HepG2 (cell line): ENCODE data around the gene GRIK3. TPM values are rescaled to one million over a fixed set of nuclear protein-coding genes. Genes with fewer than 3 reads are reported as not detected.
"Not testable (repeated sequence)": the region's sequence is repeated elsewhere in the genome, so short reads cannot be mapped to it uniquely, and the experiment has no call there.

ENCODE experiments used
- ATAC-seq: fragments of 200-7000 bp; cut with Tn5 transposase; 3 replicates; pipeline ENCODE4 v1.9.1; 2020; ENCODE audit warnings: mild to moderate bottlenecking, moderate library complexity
- BruUV-seq: library from RNA; stranded (reverse); fragments of 400-500 nt; replicated peaks from 2 replicates; lab custom pipeline; 2021; lab: Mats Ljungman, UMichigan
- CTCF ChIA-PET: fragments of 300-600 bp; formaldehyde crosslinking; extraction: SDS; loops from one replicate; lab custom pipeline; 2021; ENCODE audit warnings: low total read pairs, inconsistent platforms, low intra/inter-chr PET ratio; lab: Yijun Ruan, JAX
- POLR2A ChIA-PET: fragments of 350-600 bp; sonication (Branson Sonifier 250); formaldehyde crosslinking; loops from one replicate; lab custom pipeline; 2020; ENCODE audit warnings: antibody characterized with exemption, inconsistent platforms; lab: Yijun Ruan, JAX
- DNase-seq: peaks from one replicate; pipeline ENCODE4 v3.0.0-alpha.2; 2015; ENCODE audit warnings: low spot score
- FAIRE-seq: peaks from 3 replicates; lab custom pipeline; 2011; peaks lifted over from hg19 to GRCh38; lab: Jason Lieb, UNC
- H2AFZ ChIP-seq: one replicate; pipeline ENCODE4 v1.6.1; 2011; ENCODE audit warnings: low read length, inconsistent platforms
- H3K27ac ChIP-seq: fragments of 300-600 bp; 3 replicates; pipeline ENCODE4 v1.8.0; 2011; ENCODE audit warnings: mixed run types, mild to moderate bottlenecking, mixed read lengths, low read length, inconsistent platforms; ENCODE audit not compliant: insufficient read depth; ENCODE audit errors: extremely low read length
- H3K27me3 ChIP-seq, 2 experiments: fragments of 200-600 bp in 1 of 2; 2 replicates in 1 of 2; 3 replicates in 1 of 2; pipeline versions ENCODE4 v1.6.0 to v1.8.0; 2011; ENCODE audit warnings: low read length in 2 of 2, mild to moderate bottlenecking in 2 of 2, moderate library complexity in 2 of 2, inconsistent platforms in 1 of 2; ENCODE audit not compliant: insufficient read depth in 2 of 2, control insufficient read depth in 1 of 2
- H3K36me3 ChIP-seq, 2 experiments: fragments of 200-600 bp in 1 of 2; replicated peaks in 1 of 2; 2 replicates in 1 of 2; 3 replicates in 1 of 2; pipeline versions ENCODE4 v1.5.1 to v1.8.0; 2011; ENCODE audit warnings: low read length in 2 of 2, inconsistent platforms in 1 of 2; ENCODE audit not compliant: insufficient read depth in 2 of 2, control insufficient read depth in 1 of 2
- H3K4me1 ChIP-seq: 2 replicates; pipeline ENCODE4 v1.5.1; 2012; ENCODE audit warnings: low read length, inconsistent platforms; ENCODE audit not compliant: insufficient read depth
- H3K4me2 ChIP-seq: 2 replicates; pipeline ENCODE4 v1.6.0; 2011; ENCODE audit warnings: low read depth, low read length, inconsistent platforms
- H3K4me3 ChIP-seq, 3 experiments: fragments of 200-600 bp in 1 of 3; sonication (generic), shearing (Covaris generic) in 1 of 3; replicated peaks in 1 of 3; 2 replicates each; pipeline ENCODE4 v1.5.1; 2011 to 2016; ENCODE audit warnings: low read length in 3 of 3, inconsistent platforms in 2 of 3, low read depth in 2 of 3, mild to moderate bottlenecking in 2 of 3, control low read depth in 1 of 3, mixed read lengths in 1 of 3; ENCODE audit not compliant: insufficient read depth in 1 of 3
- H3K79me2 ChIP-seq: one replicate; pipeline ENCODE4 v1.6.1; 2011; ENCODE audit warnings: low read length, inconsistent platforms; ENCODE audit not compliant: insufficient read depth
- H3K9ac ChIP-seq: 2 replicates; pipeline ENCODE4 v1.6.0; 2011; ENCODE audit warnings: mild to moderate bottlenecking, low read depth, low read length, inconsistent platforms; ENCODE audit not compliant: insufficient read depth
- H3K9me3 ChIP-seq: 2 replicates; pipeline ENCODE4 v1.5.1; 2012; ENCODE audit warnings: mild to moderate bottlenecking, low read length
- H4K20me1 ChIP-seq: 2 replicates; pipeline ENCODE4 v1.6.0; 2011; ENCODE audit warnings: inconsistent platforms, mild to moderate bottlenecking, low read length, moderate library complexity; ENCODE audit not compliant: insufficient read depth
- CTCF ChIP-seq: sonication (generic); formaldehyde crosslinking; IDR thresholded peaks from 2 replicates; pipeline ENCODE4 v1.5.0; 2020; ENCODE audit warnings: mild to moderate bottlenecking, missing genetic modification reagents, moderate library complexity
- GATAD1 ChIP-seq: IDR thresholded peaks from 2 replicates; pipeline ENCODE4 v1.6.1; 2016; ENCODE audit warnings: missing genetic modification reagents, missing compliant biosample characterization
- KLF13 ChIP-seq: sonication (generic); formaldehyde crosslinking; IDR thresholded peaks from 2 replicates; pipeline ENCODE4 v1.4.0; 2020; ENCODE audit warnings: mild to moderate bottlenecking, missing genetic modification reagents
- MAFF ChIP-seq: IDR thresholded peaks from 2 replicates; pipeline ENCODE4 v1.6.1; 2011; ENCODE audit warnings: low read depth, low read length, improper control_type of control experiment
- NAIF1 ChIP-seq: sonication (generic); formaldehyde crosslinking; IDR thresholded peaks from 2 replicates; pipeline ENCODE4 v1.5.0; 2020; ENCODE audit warnings: mild to moderate bottlenecking, missing genetic modification reagents, borderline replicate concordance
- YEATS2 ChIP-seq: sonication (generic); formaldehyde crosslinking; IDR thresholded peaks from 2 replicates; pipeline ENCODE4 v1.4.0; 2020; ENCODE audit warnings: missing genetic modification reagents, borderline replicate concordance
- ZFP82 ChIP-seq: sonication (generic); formaldehyde crosslinking; IDR thresholded peaks from 2 replicates; pipeline ENCODE4 v1.5.1; 2020; ENCODE audit warnings: mild to moderate bottlenecking, missing genetic modification reagents, borderline replicate concordance
- ZNF292 ChIP-seq: sonication (generic); formaldehyde crosslinking; IDR thresholded peaks from 2 replicates; pipeline ENCODE4 v1.8.1; 2022; ENCODE audit warnings: mild to moderate bottlenecking, low read depth, missing genetic modification reagents, borderline replicate concordance
- ZNF431 ChIP-seq: sonication (generic); formaldehyde crosslinking; IDR thresholded peaks from 2 replicates; pipeline ENCODE4 v1.9.0; 2022; ENCODE audit warnings: missing genetic modification reagents, low read depth, mild to moderate bottlenecking, borderline replicate concordance
- WGBS: methylation state at CpG from one replicate; pipeline ENCODE4 v1.1.6; 2017; ENCODE audit warnings: low lambda C conversion rate; 5-methylcytosine and 5-hydroxymethylcytosine counted together
- in situ Hi-C: cut with HindIII; loops from 2 replicates; pipeline ENCODE4 v1.10.0; 2017; ENCODE audit warnings: low pct_unique_long_range_greater_than_20kb; ENCODE audit not compliant: extremely low pct_ligation_motif_present
- intact Hi-C: fragments of 100-400 bp; cut with micrococcal nuclease; formaldehyde crosslinking; loops from one replicate; pipeline ENCODE4 v1.10.0; 2022; ENCODE audit not compliant: unreplicated experiment
- polyA plus RNA-seq, 8 experiments: library from polyadenylated mRNA; depleted of rRNA in 3 of 8; stranded (reverse) in 7 of 8; unstranded in 1 of 8; fragments of >200 nt; fragmentation: Illumina TruSeq in 4 of 8; extraction: Trizol in 4 of 8; gene quantifications; 2 replicates each; pipeline versions ENCODE4 v1.2.1 to v1.2.3, GENCODE V29; 2011 to 2016; ENCODE audit warnings: low read depth in 4 of 8, missing spikeins in 1 of 8, mixed read lengths in 1 of 8; ENCODE audit not compliant: insufficient read depth in 1 of 8
- total RNA-seq, 5 experiments: library from RNA; depleted of rRNA; stranded (reverse); fragments of >200 nt; fragmentation: Illumina TruSeq; extraction: Trizol; gene quantifications; 2 replicates each; pipeline ENCODE4 v1.2.3, GENCODE V29; 2016; ENCODE audit warnings: low read depth in 1 of 5
- TF ChIP-seq, protein P1 (sequence below): IDR thresholded peaks from 2 replicates; pipeline ENCODE4 v1.6.1; 2016; ENCODE audit warnings: low read depth, control low read depth
- TF ChIP-seq, protein P2 (sequence below): sonication (generic); formaldehyde crosslinking; IDR thresholded peaks from 2 replicates; pipeline ENCODE4 v1.8.1; 2023; ENCODE audit warnings: mild to moderate bottlenecking, inconsistent platforms, moderate library complexity, missing genetic modification reagents, borderline replicate concordance

GRIK3 gene
- total and polyA plus RNA-seq, 2 of the 13 experiments (the other 11 are each of a cell fraction or from before 2014, with no cell fraction given): not detected

DNA sequence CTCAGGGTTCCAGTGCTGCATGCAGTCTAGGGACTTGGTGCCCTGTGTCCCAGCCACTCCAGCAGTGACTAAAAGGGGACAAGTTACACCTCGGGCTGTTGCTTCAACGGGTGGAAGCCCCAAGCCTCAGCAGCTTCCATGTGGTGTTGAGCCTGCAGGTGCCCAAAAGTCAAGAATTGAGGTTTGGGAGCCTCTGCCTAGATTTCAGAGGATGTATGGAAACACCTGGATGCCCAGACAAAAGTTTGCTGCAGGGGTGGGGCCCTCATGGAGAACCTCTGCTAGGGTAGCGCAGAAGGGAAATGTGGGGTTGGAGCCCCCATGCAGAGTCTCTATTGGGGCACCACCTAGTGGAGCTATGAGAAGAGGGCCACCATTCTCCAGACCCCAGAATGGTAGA, 117.8 kb downstream of the GRIK3 start:
- CTCF ChIA-PET, in situ Hi-C loops, ATAC-seq, H4K20me1 ChIP-seq, H3K4me2 ChIP-seq, H3K79me2 ChIP-seq, POLR2A ChIA-PET: not testable (repeated sequence)
- H3K27me3 ChIP-seq: peaks cover 0 to 13% of the 10 kb centered on the region in 2 experiments; a peak in 3 of 5 replicates
- TF ChIP-seq CTCF: 0 out of 2 replicates have a peak, but pooled peaks have one; percentile 15
- TF ChIP-seq, all 625 proteins: peak for 1; not testable (repeated sequence) for 624
- H3K9ac ChIP-seq, intact Hi-C loops, H3K9me3 ChIP-seq, H3K4me1 ChIP-seq, H2AFZ ChIP-seq, H3K27ac ChIP-seq, BruUV-seq, H3K4me3 ChIP-seq, H3K36me3 ChIP-seq, FAIRE-seq, DNase-seq: not testable (repeated sequence)
- 11% methylated on average over 3 of the region's 3 CpGs for WGBS

DNA sequence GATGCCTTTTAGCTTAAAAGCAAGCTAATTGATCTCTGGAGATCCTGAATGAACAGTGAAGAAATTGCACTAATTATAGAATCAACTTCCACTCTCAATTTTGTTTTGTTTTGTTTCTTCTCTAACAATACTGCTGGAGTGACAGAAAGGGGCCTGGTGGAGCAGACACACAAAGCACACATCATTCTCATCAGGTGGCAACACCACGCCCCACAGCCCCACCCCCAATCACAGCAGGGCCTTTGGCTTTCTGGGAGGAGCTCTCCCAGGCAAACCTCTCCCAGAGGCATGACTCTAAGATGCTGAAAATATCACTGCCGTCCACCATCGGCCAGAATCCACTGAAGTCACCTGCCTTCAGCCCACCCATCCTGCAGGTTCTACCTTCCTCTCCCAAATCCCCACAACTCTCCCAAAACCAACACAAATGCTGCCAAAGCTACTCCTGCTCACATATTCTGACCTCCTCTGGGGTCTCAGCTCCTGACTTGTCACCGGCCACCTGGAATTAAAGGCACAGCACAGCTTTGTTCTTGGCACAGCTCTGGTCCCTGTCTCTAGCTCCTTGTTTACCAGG, 120.7 kb downstream of the GRIK3 start:
- H3K4me3 ChIP-seq: no peak overlapping the region
- in situ Hi-C loops: no loop called here
- BruUV-seq: no TSS peak
- H3K36me3 ChIP-seq: no peaks in the 10 kb centered on the region
- no peak overlapping the region for H3K9ac ChIP-seq
- H3K9me3 ChIP-seq: no peaks in the 10 kb centered on the region
- intact Hi-C loops: no loop called here
- 2% methylated on average over 4 of the region's 4 CpGs for WGBS
- CTCF ChIA-PET: no interaction called here
- no peaks in the 10 kb centered on the region for H3K79me2 ChIP-seq
- H3K4me1 ChIP-seq: no peaks in the 10 kb centered on the region
- no peak overlapping the region for H2AFZ ChIP-seq
- H3K4me2 ChIP-seq: no peak overlapping the region
- FAIRE-seq (no peak), ATAC-seq (no peak), DNase-seq (no peak)
- no peak overlapping the region for H3K27ac ChIP-seq
- no peaks in the 10 kb centered on the region for H4K20me1 ChIP-seq
- POLR2A ChIA-PET: no interaction called here
- peaks cover 2 to 13% of the 10 kb centered on the region in 2 experiments; a peak in 4 of 5 replicates for H3K27me3 ChIP-seq
- TF ChIP-seq MAFF (no peak), KLF13 (CRISPR knock-in tag) (no peak), YEATS2 (CRISPR knock-in tag) (no peak), ZNF292 (CRISPR knock-in tag) (no peak), NAIF1 (CRISPR knock-in tag) (no peak), ZNF431 (CRISPR knock-in tag) (no peak), GATAD1 (CRISPR knock-in tag) (no peak), ZFP82 (no peak)
- TF ChIP-seq, protein P1, sequence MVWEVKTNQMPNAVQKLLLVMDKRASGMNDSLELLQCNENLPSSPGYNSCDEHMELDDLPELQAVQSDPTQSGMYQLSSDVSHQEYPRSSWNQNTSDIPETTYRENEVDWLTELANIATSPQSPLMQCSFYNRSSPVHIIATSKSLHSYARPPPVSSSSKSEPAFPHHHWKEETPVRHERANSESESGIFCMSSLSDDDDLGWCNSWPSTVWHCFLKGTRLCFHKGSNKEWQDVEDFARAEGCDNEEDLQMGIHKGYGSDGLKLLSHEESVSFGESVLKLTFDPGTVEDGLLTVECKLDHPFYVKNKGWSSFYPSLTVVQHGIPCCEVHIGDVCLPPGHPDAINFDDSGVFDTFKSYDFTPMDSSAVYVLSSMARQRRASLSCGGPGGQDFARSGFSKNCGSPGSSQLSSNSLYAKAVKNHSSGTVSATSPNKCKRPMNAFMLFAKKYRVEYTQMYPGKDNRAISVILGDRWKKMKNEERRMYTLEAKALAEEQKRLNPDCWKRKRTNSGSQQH (CRISPR knock-in tag): no peak
- TF ChIP-seq, protein P2, sequence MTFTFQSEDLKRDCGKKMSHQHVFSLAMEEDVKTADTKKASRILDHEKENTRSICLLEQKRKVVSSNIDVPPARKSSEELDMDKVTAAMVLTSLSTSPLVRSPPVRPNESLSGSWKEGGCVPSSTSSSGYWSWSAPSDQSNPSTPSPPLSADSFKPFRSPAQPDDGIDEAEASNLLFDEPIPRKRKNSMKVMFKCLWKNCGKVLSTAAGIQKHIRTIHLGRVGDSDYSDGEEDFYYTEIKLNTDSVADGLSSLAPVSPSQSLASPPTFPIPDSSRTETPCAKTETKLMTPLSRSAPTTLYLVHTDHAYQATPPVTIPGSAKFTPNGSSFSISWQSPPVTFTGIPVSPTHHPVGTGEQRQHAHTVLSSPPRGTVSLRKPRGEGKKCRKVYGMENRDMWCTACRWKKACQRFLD: no peak
